Heart right ventricle (tissue), 16 donors: ENCODE results near the gene CES5A. TPM values are rescaled to one million over a fixed set of nuclear protein-coding genes. Genes with fewer than 3 reads are reported as not detected.
A peak's percentile ranks its signal among the peaks of the same experiment; 100 is the strongest.
"Not testable (repeated sequence)": the region's sequence is repeated elsewhere in the genome, so short reads cannot be mapped to it uniquely, and the experiment has no call there.

Experiments used
- ATAC-seq, 8 donors: fragments of 200-7000 bp; cut with Tn5 transposase; one replicate each; pipeline ENCODE4 v1.9.1; 2020; ENCODE audit warnings: mild to moderate bottlenecking in 8 of 8, moderate library complexity in 8 of 8, moderate number of reproducible peaks in 1 of 8
- DNase-seq, 2 donors: peaks; one replicate each; pipeline ENCODE4 v3.0.0-alpha.2; 2020
- H3K27ac ChIP-seq, 10 donors: fragments of 200-600 bp; sonication (generic) in 2 of 10; one replicate each; pipeline versions ENCODE4 v1.5.0 to v1.8.0; 2020 to 2022; ENCODE audit warnings: mild to moderate bottlenecking in 3 of 10
- H3K27me3 ChIP-seq, 7 donors: fragments of 200-600 bp; one replicate each; pipeline ENCODE4 v1.8.0; 2021 to 2022; ENCODE audit warnings: mild to moderate bottlenecking in 2 of 7
- H3K36me3 ChIP-seq, 9 donors: fragments of 200-600 bp; sonication (generic) in 1 of 9; one replicate each; pipeline versions ENCODE4 v1.5.0 to v1.8.0; 2020 to 2022; ENCODE audit warnings: mild to moderate bottlenecking in 2 of 9
- H3K4me1 ChIP-seq, 9 donors: fragments of 200-600 bp; sonication (generic) in 1 of 9; one replicate each; pipeline versions ENCODE4 v1.5.0 to v1.8.0; 2020 to 2022; ENCODE audit warnings: mild to moderate bottlenecking in 4 of 9
- H3K4me3 ChIP-seq, 10 donors: fragments of 200-600 bp; sonication (generic) in 2 of 10; one replicate each; pipeline versions ENCODE4 v1.5.0 to v1.8.0; 2020 to 2022; ENCODE audit warnings: mild to moderate bottlenecking in 7 of 10, moderate library complexity in 2 of 10
- H3K9me3 ChIP-seq, 11 donors: fragments of 200-600 bp in 10 of 11; sonication (generic) in 2 of 11; one replicate each; pipeline versions ENCODE4 v1.5.0 to v1.8.0; 2013 to 2022; ENCODE audit warnings: mild to moderate bottlenecking in 2 of 11, control low read depth in 1 of 11, moderate library complexity in 1 of 11
- CTCF ChIP-seq, 9 donors: fragments of 200-600 bp; sonication (generic) in 2 of 9; IDR thresholded peaks; one replicate each; pipeline versions ENCODE4 v1.5.0 to v1.8.0; 2021 to 2022; ENCODE audit warnings: antibody characterized with exemption in 9 of 9, mild to moderate bottlenecking in 5 of 9, moderate library complexity in 1 of 9
- WGBS, 2 donors: extraction: QIAGEN DNeasy Blood & Tissue Kit; methylation state at CpG; one replicate each; pipeline ENCODE4 v1.1.7; 2013; ENCODE audit warnings: inconsistent platforms in 1 of 2; 5-methylcytosine and 5-hydroxymethylcytosine counted together
- intact Hi-C, 10 donors: fragments of 100-400 bp; cut with DNase I; formaldehyde crosslinking; loops; one replicate each; pipeline versions ENCODE4 v1.11.1 to v1.14.2; 2022
- polyA plus RNA-seq, 2 donors: library from polyadenylated mRNA; stranded (reverse); fragments of 200-250 nt; gene quantifications; one replicate each; pipeline ENCODE4 v1.2.3, GENCODE V29; 2013
- total RNA-seq, 10 donors: library from RNA; stranded (reverse); fragmentation: NEBNext Ultra II Directional in 3 of 10; extraction: Animal tissue kit (Norgen Biotek cat#: 25700) in 3 of 10; gene quantifications; one replicate each; pipeline versions ENCODE4 v1.2.1 to v1.2.4, GENCODE V29; 2021 to 2023
- donor health status: Arrhythmogenic right ventricular cardiomyopathy.
- donor health status: ischemic (EF 13 %, LVEDD 7.1; RV severe dilation, severe dysfunction).
- donor health status: healthy with polysubstance abuse.
- donor health status: DM: no; HTN: yes; CAD: no.
- donor health status: DM: no; HTN: no; CAD: no.
- donor health status: ischemic (EF 25% LVEDD 6.9; RV normal size, moderate dysfunction).
- donor health status: ischemic (EF 25% LVEDD 5.7; RV mildly dilated, moderate dysfunction).
- donor health status: healthy.
- donor health status: DM: yes; HTN: yes; CAD: no.
- donor health status: Ischemic cardiomyopathy.
- donor health status: ischemic (EF 35%, LVEDD 5.7; RV mildly dilated, moderate dysfunction).
- donor health status: nonischemic (EF 11% LVEDD 7.7; RV severe dilation, severe dysfunction).
- donor health status: DM: yes; HTN: yes; CAD: no.
- donor health status: PGD.
- donor health status: ischemic (EF 29% LVEDD 5.4; RV normal size, mild dysfunction).
- donor health status: nonischemic (EF 23%, LVEDD 6.1; RV moderate dilation, normal function).

The CES5A gene
- total and polyA plus RNA-seq, 12 donors = 0.06 to 0.57 TPM; not detected in 10

GRCh38 chr16:55809386-55809785, 65.8 kb downstream of the CES5A start:
- intact Hi-C loops = no loop called here
- no peak for TF ChIP-seq CTCF (IDR thresholded peaks at IDR 0.05)
- peaks cover 0 to 8% (median 0%) of the 10 kb centered on the region in 7 donors for H3K27me3 ChIP-seq
- H3K4me3 ChIP-seq = no peak overlapping the region
- WGBS, 2 donors = 58 to 67% methylated on average over 5 of the region's 5 CpGs
- DNase-seq (no peak), ATAC-seq (no peak)
- H3K4me1 ChIP-seq = no peaks in the 10 kb centered on the region
- no peak overlapping the region for H3K27ac ChIP-seq
- no peaks in the 10 kb centered on the region for H3K36me3 ChIP-seq
- no peaks in the 10 kb centered on the region for H3K9me3 ChIP-seq

- DNase-seq, intact Hi-C loops, ATAC-seq, H3K27ac ChIP-seq, H3K9me3 ChIP-seq, H3K36me3 ChIP-seq, H3K27me3 ChIP-seq, H3K4me3 ChIP-seq, H3K4me1 ChIP-seq: not testable (repeated sequence)
- no CpG with 5 or more reads among the region's 1 CpG for WGBS, 2 donors
Measured at GRCh38 chr16:55808286-55808685, 66.9 kb downstream of the CES5A start.

- peak in 6 of 8 donors; percentile 24 to 82 (median 48) for ATAC-seq
- H3K36me3 ChIP-seq, H3K27me3 ChIP-seq, H3K27ac ChIP-seq, H3K4me1 ChIP-seq, H3K4me3 ChIP-seq, DNase-seq, intact Hi-C loops, H3K9me3 ChIP-seq: not testable (repeated sequence)
- WGBS, 2 donors = no CpG with 5 or more reads among the region's 6 CpGs
Measured at GRCh38 chr16:55805104-55805503, 70.1 kb downstream of the CES5A start.

- intact Hi-C loops, ATAC-seq, H3K27me3 ChIP-seq, DNase-seq, H3K4me3 ChIP-seq, H3K36me3 ChIP-seq, H3K27ac ChIP-seq, H3K4me1 ChIP-seq, H3K9me3 ChIP-seq: not testable (repeated sequence)
- WGBS, 2 donors = no CpG with 5 or more reads among the region's 8 CpGs
Measured at GRCh38 chr16:55803681-55804080, 71.5 kb downstream of the CES5A start.

Other genes with a start within 250 kb of the CES5A start
- gene SLC6A2, start 219.4 kb downstream of the CES5A start, total RNA-seq = under 1 TPM in 1 of 10 donors, not detected in 9; 0.17 TPM
- gene SLC6A2, start 219.4 kb downstream of the CES5A start, polyA plus RNA-seq = not detected
- gene CES1, start 42.3 kb downstream of the CES5A start, total RNA-seq = 10 to 100 TPM in 8 of 10 donors, 1 to 10 TPM in 2; 7.1 to 24.9 (median 21.7) TPM
- gene CES1, start 42.3 kb downstream of the CES5A start, polyA plus RNA-seq = 10 to 100 TPM in 1 of 2 donors, 1 to 10 TPM in 1; 5.8 to 49.8 TPM